ENCODE measurements around the gene CRYBG1. TPM values are rescaled to one million over a fixed set of nuclear protein-coding genes. Genes with fewer than 3 reads are reported as not detected.

The CRYBG1 gene
- total and polyA plus RNA-seq, 2 of the 4 experiments (the other 2 are of a cell fraction): 0.38 to 1.1 TPM

DNA sequence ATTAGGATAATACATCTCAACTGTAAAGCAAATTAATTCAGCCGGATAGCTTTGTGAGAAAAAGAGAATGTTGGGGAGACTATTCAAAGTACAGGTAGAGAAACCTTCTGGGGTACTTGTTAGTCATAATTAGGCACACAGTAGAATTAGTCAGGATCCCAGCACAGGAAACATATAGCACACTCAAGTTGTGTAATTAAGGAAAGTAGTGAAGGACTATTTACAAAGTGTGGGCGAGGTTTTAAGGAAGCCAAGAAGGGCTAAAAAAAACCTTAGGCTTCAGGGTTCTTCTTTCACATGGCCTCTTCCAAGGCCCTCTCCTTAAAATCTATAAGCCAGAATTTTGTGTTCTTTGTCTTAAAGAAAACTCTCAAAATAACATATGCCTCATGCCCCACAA is 142.0 kb downstream of the CRYBG1 start:
- no TSS peak for BruUV-seq (replicated peaks)
- intact Hi-C loops (cut with micrococcal nuclease) (no loop called here), in situ Hi-C loops (cut with MboI; ENCODE audit: low sequenced_read_pairs) (loop anchor here (10.0 kb wide), 1 partner anchor 48 kb away; no protein-coding TSS in a partner anchor), dilution Hi-C loops (cut with HindIII; ENCODE audit: low sequenced_read_pairs, unreplicated experiment) (no loop called here)
- Histone ChIP-seq H3K56ac (ENCODE audit: extremely low read depth, insufficient read depth, low read length) (no peak overlapping the region), H2AK5ac (ENCODE audit: low read depth, low read length) (no peak overlapping the region), H4K8ac (ENCODE audit: low read depth in 2 of 2, low read length in 2 of 2) (no peak overlapping the region), H3K79me1 (ENCODE audit: low read depth in 1 of 2, low read length in 2 of 2) (no peaks in the 10 kb centered on the region), H2BK20ac (ENCODE audit: low read depth, low read length) (no peak overlapping the region), H3K27me3 (ENCODE audit: control insufficient read depth, insufficient read depth, low read length) (peaks cover 18% of the 10 kb centered on the region), H4K20me1 (ENCODE audit: insufficient read depth, low read length) (no peaks in the 10 kb centered on the region), H2BK15ac (ENCODE audit: low read depth, low read length) (no peak overlapping the region), H4K91ac (ENCODE audit: insufficient read depth, low read depth, low read length) (no peak overlapping the region), H3K4ac (ENCODE audit: low read depth, low read length) (no peak overlapping the region), H3K9me3 (ENCODE audit: control insufficient read depth, insufficient read depth, low read length) (no peaks in the 10 kb centered on the region), H2BK5ac (ENCODE audit: low read depth, low read length, poor library complexity, severe bottlenecking) (no peak overlapping the region), H3K9ac (ENCODE audit: low read depth, low read length) (no peak overlapping the region), H3K4me1 (ENCODE audit: control insufficient read depth, insufficient read depth, low read length) (no peaks in the 10 kb centered on the region), H3K27ac (ENCODE audit: insufficient read depth, low read length) (no peak overlapping the region), H3K23ac (ENCODE audit: low read depth, low read length) (no peak overlapping the region), H3K18ac (ENCODE audit: low read depth, low read length) (no peak overlapping the region), H2BK120ac (ENCODE audit: low read depth, low read length) (no peak overlapping the region), H3K36me3 (ENCODE audit: control insufficient read depth, insufficient read depth, low read length) (no peaks in the 10 kb centered on the region), H3K14ac (replicated peaks; ENCODE audit: low read depth, low read length) (no peak overlapping the region), H2AFZ (replicated peaks; ENCODE audit: low read length, poor library complexity) (no peak overlapping the region), H3K9me1 (ENCODE audit: insufficient read depth, low read length) (no peaks in the 10 kb centered on the region), H3K4me3 (ENCODE audit: insufficient read depth, low read depth, low read length) (no peak overlapping the region), H4K5ac (ENCODE audit: low read depth, low read length) (no peak overlapping the region), H3K4me2 (ENCODE audit: low read depth, low read length) (no peak overlapping the region), H2AK9ac (replicated peaks; ENCODE audit: low read depth, low read length, poor library complexity) (no peak overlapping the region)
- ChIA-PET CTCF (no interaction called here), POLR2A (ENCODE audit: unreplicated experiment) (interaction anchor here (0.5 kb wide), 1 partner anchor 48 kb away, joined by 10 read pairs; no protein-coding TSS in a partner anchor)
- DNase-seq (no peak), ATAC-seq (ENCODE audit: low read depth) (no peak)
- TF ChIP-seq NFE2L2 (IDR thresholded peaks at IDR 0.05; ENCODE audit: low read depth, low read length): no peak
- TF ChIP-seq MXI1 (IDR thresholded peaks at IDR 0.05; ENCODE audit: borderline replicate concordance, low read depth, low read length): no peak
- TF ChIP-seq MAFK (IDR thresholded peaks at IDR 0.05; ENCODE audit: low read depth, low read length): no peak
- TF ChIP-seq RFX5 (IDR thresholded peaks at IDR 0.05; ENCODE audit: low read depth, low read length): no peak
- WGBS, 2 experiments (ENCODE audit: extremely low coverage in 2 of 2, insufficient read length in 1 of 2): no CpG with 5 or more reads among the region's 2 CpGs

All from IMR-90 (cell line).